Measurements from ENCODE around the gene CHMP6. TPM values are rescaled to one million over a fixed set of nuclear protein-coding genes. Genes with fewer than 3 reads are reported as not detected.
"Not testable (repeated sequence)": the region's sequence is repeated elsewhere in the genome, so short reads cannot be mapped to it uniquely, and the experiment has no call there.

The CHMP6 gene
- polyA plus RNA-seq, 1 donor from 2014 or later, result 35.1 TPM

GRCh38 chr17:81016575-81016974 is 24.9 kb downstream of the CHMP6 start:
- H3K4me2 ChIP-seq (ENCODE audit: low read length), result no peak overlapping the region
- H3F3A ChIP-seq (ENCODE audit: insufficient read depth, low read length, poor library complexity, severe bottlenecking), result no peaks in the 10 kb centered on the region
- no peak overlapping the region for H3K9ac ChIP-seq (ENCODE audit: low read length)
- H3K79me2 ChIP-seq (replicated peaks; ENCODE audit: insufficient read depth, low read length), result no peaks in the 10 kb centered on the region
- no peaks in the 10 kb centered on the region for H4K20me1 ChIP-seq (ENCODE audit: insufficient read depth)
- TF ChIP-seq POLR2AphosphoS5 (IDR thresholded peaks at IDR 0.05) (no peak), EZH2 (IDR thresholded peaks at IDR 0.05; ENCODE audit: borderline replicate concordance, insufficient read depth, low read length, poor library complexity, severe bottlenecking) (no peak), TAF1 (IDR thresholded peaks at IDR 0.05; ENCODE audit: low read depth) (no peak), MXI1 (conservative IDR thresholded peaks at IDR 0.05; ENCODE audit: poor library complexity, severe bottlenecking) (no peak), EP300 (conservative IDR thresholded peaks at IDR 0.05; ENCODE audit: poor library complexity, severe bottlenecking) (no peak), SMC3 (conservative IDR thresholded peaks at IDR 0.05; ENCODE audit: poor library complexity) (no peak), RAD21 (conservative IDR thresholded peaks at IDR 0.05) (no peak)
- TF ChIP-seq, protein P1, sequence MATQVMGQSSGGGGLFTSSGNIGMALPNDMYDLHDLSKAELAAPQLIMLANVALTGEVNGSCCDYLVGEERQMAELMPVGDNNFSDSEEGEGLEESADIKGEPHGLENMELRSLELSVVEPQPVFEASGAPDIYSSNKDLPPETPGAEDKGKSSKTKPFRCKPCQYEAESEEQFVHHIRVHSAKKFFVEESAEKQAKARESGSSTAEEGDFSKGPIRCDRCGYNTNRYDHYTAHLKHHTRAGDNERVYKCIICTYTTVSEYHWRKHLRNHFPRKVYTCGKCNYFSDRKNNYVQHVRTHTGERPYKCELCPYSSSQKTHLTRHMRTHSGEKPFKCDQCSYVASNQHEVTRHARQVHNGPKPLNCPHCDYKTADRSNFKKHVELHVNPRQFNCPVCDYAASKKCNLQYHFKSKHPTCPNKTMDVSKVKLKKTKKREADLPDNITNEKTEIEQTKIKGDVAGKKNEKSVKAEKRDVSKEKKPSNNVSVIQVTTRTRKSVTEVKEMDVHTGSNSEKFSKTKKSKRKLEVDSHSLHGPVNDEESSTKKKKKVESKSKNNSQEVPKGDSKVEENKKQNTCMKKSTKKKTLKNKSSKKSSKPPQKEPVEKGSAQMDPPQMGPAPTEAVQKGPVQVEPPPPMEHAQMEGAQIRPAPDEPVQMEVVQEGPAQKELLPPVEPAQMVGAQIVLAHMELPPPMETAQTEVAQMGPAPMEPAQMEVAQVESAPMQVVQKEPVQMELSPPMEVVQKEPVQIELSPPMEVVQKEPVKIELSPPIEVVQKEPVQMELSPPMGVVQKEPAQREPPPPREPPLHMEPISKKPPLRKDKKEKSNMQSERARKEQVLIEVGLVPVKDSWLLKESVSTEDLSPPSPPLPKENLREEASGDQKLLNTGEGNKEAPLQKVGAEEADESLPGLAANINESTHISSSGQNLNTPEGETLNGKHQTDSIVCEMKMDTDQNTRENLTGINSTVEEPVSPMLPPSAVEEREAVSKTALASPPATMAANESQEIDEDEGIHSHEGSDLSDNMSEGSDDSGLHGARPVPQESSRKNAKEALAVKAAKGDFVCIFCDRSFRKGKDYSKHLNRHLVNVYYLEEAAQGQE (IDR thresholded peaks at IDR 0.05; ENCODE audit: borderline replicate concordance), result no peak
- TF ChIP-seq, protein P2, sequence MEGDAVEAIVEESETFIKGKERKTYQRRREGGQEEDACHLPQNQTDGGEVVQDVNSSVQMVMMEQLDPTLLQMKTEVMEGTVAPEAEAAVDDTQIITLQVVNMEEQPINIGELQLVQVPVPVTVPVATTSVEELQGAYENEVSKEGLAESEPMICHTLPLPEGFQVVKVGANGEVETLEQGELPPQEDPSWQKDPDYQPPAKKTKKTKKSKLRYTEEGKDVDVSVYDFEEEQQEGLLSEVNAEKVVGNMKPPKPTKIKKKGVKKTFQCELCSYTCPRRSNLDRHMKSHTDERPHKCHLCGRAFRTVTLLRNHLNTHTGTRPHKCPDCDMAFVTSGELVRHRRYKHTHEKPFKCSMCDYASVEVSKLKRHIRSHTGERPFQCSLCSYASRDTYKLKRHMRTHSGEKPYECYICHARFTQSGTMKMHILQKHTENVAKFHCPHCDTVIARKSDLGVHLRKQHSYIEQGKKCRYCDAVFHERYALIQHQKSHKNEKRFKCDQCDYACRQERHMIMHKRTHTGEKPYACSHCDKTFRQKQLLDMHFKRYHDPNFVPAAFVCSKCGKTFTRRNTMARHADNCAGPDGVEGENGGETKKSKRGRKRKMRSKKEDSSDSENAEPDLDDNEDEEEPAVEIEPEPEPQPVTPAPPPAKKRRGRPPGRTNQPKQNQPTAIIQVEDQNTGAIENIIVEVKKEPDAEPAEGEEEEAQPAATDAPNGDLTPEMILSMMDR (IDR thresholded peaks at IDR 0.05; ENCODE audit: poor library complexity, severe bottlenecking), result no peak
- no peak overlapping the region for H3K27ac ChIP-seq (ENCODE audit: low read length)
- H2AFZ ChIP-seq (ENCODE audit: low read depth, low read length), result no peak overlapping the region
- H3K4me3 ChIP-seq (ENCODE audit: low read length), result no peak overlapping the region
- H3K27me3 ChIP-seq (ENCODE audit: insufficient read depth, low read depth, low read length), result no peaks in the 10 kb centered on the region
- H3K9me3 ChIP-seq (ENCODE audit: low read length), result peaks cover 7% of the 10 kb centered on the region
- no peaks in the 10 kb centered on the region for H3K9me2 ChIP-seq (ENCODE audit: insufficient read depth, low read length)
- no peaks in the 10 kb centered on the region for H3K36me3 ChIP-seq (ENCODE audit: insufficient read depth, low read length)

DNA sequence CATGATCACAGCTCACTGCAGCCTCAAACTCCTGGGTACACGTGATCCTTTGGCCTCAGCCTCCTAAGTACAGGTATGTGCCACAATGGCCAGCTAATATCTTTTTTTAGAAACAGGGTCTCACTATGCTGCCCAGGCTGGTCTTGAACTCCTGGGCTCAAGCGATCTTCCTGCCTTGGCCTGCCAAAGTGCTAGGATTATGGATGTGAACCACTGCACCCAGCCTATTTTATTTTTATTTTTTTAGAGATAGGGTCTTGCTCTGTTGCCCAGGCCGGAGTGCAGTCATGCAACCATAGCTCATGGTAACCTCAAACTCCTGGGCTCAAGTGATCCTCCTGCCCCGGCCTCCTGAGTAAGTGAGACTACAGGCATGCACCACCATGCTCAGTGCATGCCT is 25.7 kb downstream of the CHMP6 start:
- H3K9me2 ChIP-seq (ENCODE audit: insufficient read depth, low read length); H3F3A ChIP-seq (ENCODE audit: insufficient read depth, low read length, poor library complexity, severe bottlenecking); H3K79me2 ChIP-seq (replicated peaks; ENCODE audit: insufficient read depth, low read length); H3K9me3 ChIP-seq (ENCODE audit: low read length); H3K4me2 ChIP-seq (ENCODE audit: low read length); H3K4me3 ChIP-seq (ENCODE audit: low read length); H3K36me3 ChIP-seq (ENCODE audit: insufficient read depth, low read length); H4K20me1 ChIP-seq (ENCODE audit: insufficient read depth); H2AFZ ChIP-seq (ENCODE audit: low read depth, low read length); H3K27ac ChIP-seq (ENCODE audit: low read length); H3K9ac ChIP-seq (ENCODE audit: low read length); H3K27me3 ChIP-seq (ENCODE audit: insufficient read depth, low read depth, low read length): not testable (repeated sequence)

All from neural cell (in vitro differentiated cells).